Gastrocnemius medialis (tissue), 4 donors: ENCODE measurements around the gene OR11H1. TPM values are rescaled to one million over a fixed set of nuclear protein-coding genes. Genes with fewer than 3 reads are reported as not detected.
"Not testable (repeated sequence)": the region's sequence is repeated elsewhere in the genome, so short reads cannot be mapped to it uniquely, and the experiment has no call there.

Experiments used
- ATAC-seq, 2 donors: fragments of 150-250 bp; one replicate each; pipeline ENCODE4 v1.9.1; 2016
- DNase-seq, 2 donors: peaks; one replicate each; pipeline ENCODE4 v3.0.0-alpha.2; 2019
- H3K27ac ChIP-seq, 4 donors: fragments of 200-600 bp; sonication (generic); 1 replicate in 1 of 4; 2 replicates in 3 of 4; pipeline ENCODE4 v1.5.1; 2016 to 2018; ENCODE audit warnings: mild to moderate bottlenecking in 2 of 4, moderate library complexity in 1 of 4
- H3K27me3 ChIP-seq, 3 donors: fragments of 200-600 bp; sonication (generic) in 2 of 3; 1 replicate in 1 of 3; 2 replicates in 2 of 3; pipeline versions ENCODE4 v1.5.1 to v1.6.0; 2016 to 2019; ENCODE audit warnings: mild to moderate bottlenecking in 1 of 3, moderate library complexity in 1 of 3
- H3K36me3 ChIP-seq, 2 donors: fragments of 200-600 bp; sonication (generic) in 1 of 2; one replicate each; pipeline ENCODE4 v1.5.1; 2017 to 2018
- H3K4me1 ChIP-seq, 2 donors: fragments of 200-600 bp; sonication (generic) in 1 of 2; one replicate each; pipeline ENCODE4 v1.5.1; 2016 to 2017; ENCODE audit warnings: mild to moderate bottlenecking in 2 of 2
- H3K4me3 ChIP-seq, 4 donors: fragments of 200-600 bp; sonication (generic) in 3 of 4; 1 replicate in 1 of 4; 2 replicates in 3 of 4; pipeline ENCODE4 v1.5.1; 2016 to 2019; ENCODE audit warnings: mild to moderate bottlenecking in 2 of 4
- H3K9me3 ChIP-seq, 3 donors: fragments of 200-600 bp; sonication (generic) in 2 of 3; 1 replicate in 1 of 3; 2 replicates in 2 of 3; pipeline ENCODE4 v1.5.1; 2016 to 2019
- in situ Hi-C, 4 donors: fragments of 200-750 bp; cut with MboI; loops; one replicate each; pipeline versions ENCODE4 v1.15.0 to v1.8.0; 2017; ENCODE audit warnings: low sequenced_read_pairs in 4 of 4
- intact Hi-C: fragments of 100-400 bp; cut with DNase I; formaldehyde crosslinking; loops from one replicate; pipeline ENCODE4 v1.15.1; 2023; ENCODE audit warnings: low total_unique reads
- total RNA-seq, 4 donors: library from RNA; depleted of rRNA; stranded (reverse); fragments of >200 nt; gene quantifications; one replicate each; pipeline versions ENCODE4 v1.1.0 to v1.2.3, GENCODE V29; 2016

The OR11H1 gene
- total RNA-seq, result not detected

- H3K27me3 ChIP-seq, DNase-seq, in situ Hi-C loops, ATAC-seq, H3K9me3 ChIP-seq, H3K36me3 ChIP-seq, intact Hi-C loops, H3K4me3 ChIP-seq, H3K27ac ChIP-seq, H3K4me1 ChIP-seq: not testable (repeated sequence)
These were observed at the start of gene OR11H1 for GRCh38 chr22:15527892-15528291. OR11H1 (plus strand) TSS chr22:15528192; CDS start chr22:15528192, 0 bp downstream.

- H3K27me3 ChIP-seq, H3K4me1 ChIP-seq, intact Hi-C loops, H3K4me3 ChIP-seq, H3K27ac ChIP-seq, H3K36me3 ChIP-seq, in situ Hi-C loops, H3K9me3 ChIP-seq, ATAC-seq, DNase-seq: not testable (repeated sequence)
These were observed 18.0 kb upstream of the OR11H1 start for GRCh38 chr22:15509967-15510366.

GRCh38 chr22:15515896-15516295 lies 12.1 kb upstream of the OR11H1 start:
- H3K9me3 ChIP-seq, ATAC-seq, H3K36me3 ChIP-seq, H3K4me1 ChIP-seq, H3K27me3 ChIP-seq, DNase-seq, H3K4me3 ChIP-seq, H3K27ac ChIP-seq, in situ Hi-C loops, intact Hi-C loops: not testable (repeated sequence)

GRCh38 chr22:15553767-15554166 lies 25.8 kb downstream of the OR11H1 start:
- intact Hi-C loops, DNase-seq, H3K27ac ChIP-seq, H3K4me3 ChIP-seq, H3K9me3 ChIP-seq, H3K27me3 ChIP-seq, H3K36me3 ChIP-seq, H3K4me1 ChIP-seq, ATAC-seq, in situ Hi-C loops: not testable (repeated sequence)

- H3K27ac ChIP-seq, H3K4me1 ChIP-seq, H3K36me3 ChIP-seq, H3K27me3 ChIP-seq, DNase-seq, H3K4me3 ChIP-seq, intact Hi-C loops, H3K9me3 ChIP-seq, ATAC-seq, in situ Hi-C loops: not testable (repeated sequence)
These were observed 35.5 kb downstream of the OR11H1 start for GRCh38 chr22:15563461-15563860.

GRCh38 chr22:15565063-15565462 lies 37.1 kb downstream of the OR11H1 start:
- in situ Hi-C loops, intact Hi-C loops: not testable (repeated sequence)

More at GRCh38 chr22:15565063-15565462, 37.1 kb downstream of the OR11H1 start:
- not testable (repeated sequence) for H3K9me3 ChIP-seq, DNase-seq, H3K4me1 ChIP-seq, H3K27ac ChIP-seq, H3K36me3 ChIP-seq, ATAC-seq, H3K4me3 ChIP-seq, H3K27me3 ChIP-seq

Other genes starting within 250 kb of the OR11H1 start
- gene POTEH, start 161.8 kb downstream of the OR11H1 start, total RNA-seq, result not detected